NK-92 (cell line): ENCODE data around the gene KAZN.

Experiments
- DNase-seq: peaks from one replicate; lab custom pipeline; 2025; ENCODE audit not compliant: unreplicated experiment; lab: John Stamatoyannopoulos, UW

Gene KAZN

GRCh38 chr1:14925336-14926136 is 327.1 kb downstream of the KAZN start:
- no peak for DNase-seq

- no peak for DNase-seq
Observed at GRCh38 chr1:14926229-14926628, 327.7 kb downstream of the KAZN start.

GRCh38 chr1:14926818-14927575 is 328.5 kb downstream of the KAZN start:
- no peak for DNase-seq

- DNase-seq, result no peak
Observed at GRCh38 chr1:14928412-14928811, 329.9 kb downstream of the KAZN start.

- DNase-seq, result no peak
Observed at GRCh38 chr1:14928886-14929546, 330.5 kb downstream of the KAZN start.

- DNase-seq, result no peak
Observed at GRCh38 chr1:14929547-14930246, 331.2 kb downstream of the KAZN start.

- DNase-seq, result no peak
Observed at GRCh38 chr1:14930247-14930965, 331.9 kb downstream of the KAZN start.

- DNase-seq, result no peak
Observed at GRCh38 chr1:14932034-14932638, 333.7 kb downstream of the KAZN start.

- DNase-seq, result no peak
Observed at GRCh38 chr1:14934867-14935266, 336.4 kb downstream of the KAZN start.

- no peak for DNase-seq
Observed at GRCh38 chr1:14936815-14937214, 338.3 kb downstream of the KAZN start.

GRCh38 chr1:14937288-14937949 is 338.9 kb downstream of the KAZN start:
- no peak for DNase-seq

GRCh38 chr1:14939527-14940284 is 341.2 kb downstream of the KAZN start:
- no peak for DNase-seq

GRCh38 chr1:14940285-14940870 is 341.9 kb downstream of the KAZN start:
- DNase-seq, result no peak

- DNase-seq, result no peak
Observed at GRCh38 chr1:14941864-14942263, 343.4 kb downstream of the KAZN start.

GRCh38 chr1:14944471-14944985 is 346.0 kb downstream of the KAZN start:
- DNase-seq, result no peak

- DNase-seq, result no peak
Observed at GRCh38 chr1:14945132-14946010, 346.9 kb downstream of the KAZN start.

GRCh38 chr1:14946011-14946359 is 347.5 kb downstream of the KAZN start:
- no peak for DNase-seq
